ENCODE measurements around the gene MFSD12. TPM values are rescaled to one million over a fixed set of nuclear protein-coding genes. Genes with fewer than 3 reads are reported as not detected.
A peak's percentile ranks its signal among the peaks of the same experiment; 100 is the strongest.

The MFSD12 gene
- total RNA-seq, 1 experiment from 2014 or later = 121 TPM

DNA sequence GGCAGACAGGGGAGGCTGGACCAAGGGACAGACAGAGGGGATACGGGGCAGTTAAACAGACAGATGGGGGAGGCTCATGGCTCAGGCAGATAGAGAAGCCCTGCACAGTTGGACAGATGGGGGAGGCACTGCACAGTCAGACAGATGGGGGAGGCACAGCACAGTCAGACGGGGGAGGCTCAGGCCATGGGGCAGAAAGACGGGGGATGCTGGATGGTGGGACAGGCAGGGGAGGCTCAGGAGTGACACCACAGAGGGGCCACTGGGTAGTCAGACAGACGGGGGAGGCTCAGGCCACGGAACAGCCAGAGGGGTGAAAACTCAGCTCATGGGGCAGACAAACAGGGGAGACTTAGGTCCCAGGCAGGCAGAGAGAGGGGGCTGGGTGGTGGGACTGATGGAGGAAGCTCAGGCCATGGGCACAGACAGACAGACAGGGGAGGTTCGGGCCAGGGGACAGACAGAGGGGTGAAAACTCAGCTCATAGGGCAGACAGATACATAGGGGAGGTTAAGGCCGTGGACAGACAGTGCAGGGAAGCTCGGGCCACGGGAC lies 886 bp downstream of the MFSD12 start:
- ChIA-PET CTCF (no interaction called here), POLR2A (ENCODE audit: unreplicated experiment) (interaction anchor here (0.6 kb wide), 1 partner anchor 11 kb away, joined by 13 read pairs; no protein-coding TSS in a partner anchor)
- Histone ChIP-seq H4K20me1 (ENCODE audit: low read length) (peaks cover 18% of the 10 kb centered on the region), H3K4me2 (ENCODE audit: low read length) (peak overlapping the region; percentile 92), H3K9me2 (replicated peaks; ENCODE audit: low read length) (no peaks in the 10 kb centered on the region), H3K4me3 (ENCODE audit: low read length) (peak overlapping the region; percentile 91), H3F3A (ENCODE audit: low read length, unreplicated experiment) (no peaks in the 10 kb centered on the region), H3K4me1 (ENCODE audit: insufficient read depth, low read length) (peaks cover 12% of the 10 kb centered on the region; the same call in 1 of the 2 replicates), H3K9me3 (ENCODE audit: low read length) (no peaks in the 10 kb centered on the region), H3K9ac (ENCODE audit: low read length) (peak overlapping the region; percentile 76), H2AFZ (ENCODE audit: low read length) (no peak overlapping the region), H3K27ac (ENCODE audit: low read length) (no peak overlapping the region), H3K79me2 (ENCODE audit: low read length) (peaks cover 41% of the 10 kb centered on the region), H3K36me3 (ENCODE audit: low read depth, low read length) (no peaks in the 10 kb centered on the region), H3K27me3 (ENCODE audit: low read length) (no peaks in the 10 kb centered on the region)
- no TSS peak for BruUV-seq (replicated peaks)
- ATAC-seq (no peak), DNase-seq (no peak)
- TF ChIP-seq EZH2phosphoT487 (IDR thresholded peaks at IDR 0.05; ENCODE audit: borderline replicate concordance, low read length) (no peak), EZH2 (IDR thresholded peaks at IDR 0.05; ENCODE audit: low read length, unreplicated experiment) (no peak)
- TF ChIP-seq, protein P1, sequence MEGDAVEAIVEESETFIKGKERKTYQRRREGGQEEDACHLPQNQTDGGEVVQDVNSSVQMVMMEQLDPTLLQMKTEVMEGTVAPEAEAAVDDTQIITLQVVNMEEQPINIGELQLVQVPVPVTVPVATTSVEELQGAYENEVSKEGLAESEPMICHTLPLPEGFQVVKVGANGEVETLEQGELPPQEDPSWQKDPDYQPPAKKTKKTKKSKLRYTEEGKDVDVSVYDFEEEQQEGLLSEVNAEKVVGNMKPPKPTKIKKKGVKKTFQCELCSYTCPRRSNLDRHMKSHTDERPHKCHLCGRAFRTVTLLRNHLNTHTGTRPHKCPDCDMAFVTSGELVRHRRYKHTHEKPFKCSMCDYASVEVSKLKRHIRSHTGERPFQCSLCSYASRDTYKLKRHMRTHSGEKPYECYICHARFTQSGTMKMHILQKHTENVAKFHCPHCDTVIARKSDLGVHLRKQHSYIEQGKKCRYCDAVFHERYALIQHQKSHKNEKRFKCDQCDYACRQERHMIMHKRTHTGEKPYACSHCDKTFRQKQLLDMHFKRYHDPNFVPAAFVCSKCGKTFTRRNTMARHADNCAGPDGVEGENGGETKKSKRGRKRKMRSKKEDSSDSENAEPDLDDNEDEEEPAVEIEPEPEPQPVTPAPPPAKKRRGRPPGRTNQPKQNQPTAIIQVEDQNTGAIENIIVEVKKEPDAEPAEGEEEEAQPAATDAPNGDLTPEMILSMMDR (conservative IDR thresholded peaks at IDR 0.05; ENCODE audit: low read depth, low read length) = no peak
- intact Hi-C loops (cut with micrococcal nuclease) = no loop called here

- Histone ChIP-seq H3K27ac (ENCODE audit: low read length) (no peak overlapping the region), H2AFZ (ENCODE audit: low read length) (no peak overlapping the region), H3F3A (ENCODE audit: low read length, unreplicated experiment) (no peaks in the 10 kb centered on the region), H3K9me3 (ENCODE audit: low read length) (no peaks in the 10 kb centered on the region), H3K9ac (ENCODE audit: low read length) (peak overlapping the region; percentile 76; the same call in 1 of the 2 replicates), H3K4me3 (ENCODE audit: low read length) (peak overlapping the region; percentile 91), H3K79me2 (ENCODE audit: low read length) (peaks cover 41% of the 10 kb centered on the region), H3K27me3 (ENCODE audit: low read length) (no peaks in the 10 kb centered on the region), H4K20me1 (ENCODE audit: low read length) (peaks cover 18% of the 10 kb centered on the region), H3K4me2 (ENCODE audit: low read length) (peak overlapping the region; percentile 92), H3K36me3 (ENCODE audit: low read depth, low read length) (no peaks in the 10 kb centered on the region), H3K4me1 (ENCODE audit: insufficient read depth, low read length) (peaks cover 12% of the 10 kb centered on the region; the same call in 1 of the 2 replicates), H3K9me2 (replicated peaks; ENCODE audit: low read length) (no peaks in the 10 kb centered on the region)
- intact Hi-C loops (cut with micrococcal nuclease) = no loop called here
- TF ChIP-seq, protein P1 (conservative IDR thresholded peaks at IDR 0.05; ENCODE audit: low read depth, low read length) = no peak
- no peak for TF ChIP-seq EZH2phosphoT487 (IDR thresholded peaks at IDR 0.05; ENCODE audit: borderline replicate concordance, low read length)
- no peak for TF ChIP-seq EZH2 (IDR thresholded peaks at IDR 0.05; ENCODE audit: low read length, unreplicated experiment)
- no peak for DNase-seq
- ATAC-seq = 0 out of 2 replicates have a peak, but pooled peaks have one; percentile 4
- ChIA-PET CTCF (no interaction called here), POLR2A (ENCODE audit: unreplicated experiment) (no interaction called here)
- no TSS peak for BruUV-seq (replicated peaks)
Observed at GRCh38 chr19:3555653-3556422, 1.5 kb downstream of the MFSD12 start.

Data from PC-3 (cell line).